ENCODE data around the gene CREB3.

CREB3 gene

GRCh38 chr9:35717132-35717870, 15.2 kb upstream of the CREB3 start:
- Histone ChIP-seq H3K27me3 (ENCODE audit: insufficient read depth, low read depth) (no peaks in the 10 kb centered on the region), H3K79me2 (ENCODE audit: insufficient read depth, low read depth) (no peaks in the 10 kb centered on the region), H4K20me1 (ENCODE audit: insufficient read depth) (no peaks in the 10 kb centered on the region), H3K36me3 (ENCODE audit: insufficient read depth) (peaks cover 3% of the 10 kb centered on the region; the same call in 1 of the 2 replicates), H3K4me1 (ENCODE audit: low read depth, poor library complexity, severe bottlenecking) (peaks cover 4% of the 10 kb centered on the region), H3K27ac (no peak overlapping the region), H2AFZ (ENCODE audit: low read depth) (no peak overlapping the region), H3K4me2 (no peak overlapping the region), H3K4me3 (IDR thresholded peaks at IDR 0.05; ENCODE audit: insufficient read depth, low read depth, low read length) (no peak overlapping the region), H3K9ac (no peak overlapping the region)
- no peak for TF ChIP-seq CTCF (conservative IDR thresholded peaks at IDR 0.05; ENCODE audit: low read depth, low read length)

GRCh38 chr9:35718721-35719511, 13.6 kb upstream of the CREB3 start:
- H3K27me3 ChIP-seq (ENCODE audit: insufficient read depth, low read depth) = no peaks in the 10 kb centered on the region
- no peak overlapping the region for H3K4me2 ChIP-seq
- no peak overlapping the region for H3K4me3 ChIP-seq (IDR thresholded peaks at IDR 0.05; ENCODE audit: insufficient read depth, low read depth, low read length)
- no peak for TF ChIP-seq CTCF (conservative IDR thresholded peaks at IDR 0.05; ENCODE audit: low read depth, low read length)
- no peaks in the 10 kb centered on the region for H4K20me1 ChIP-seq (ENCODE audit: insufficient read depth)
- H3K79me2 ChIP-seq (ENCODE audit: insufficient read depth, low read depth) = no peaks in the 10 kb centered on the region
- H3K36me3 ChIP-seq (ENCODE audit: insufficient read depth) = peaks cover 3% of the 10 kb centered on the region; the same call in 1 of the 2 replicates
- H3K4me1 ChIP-seq (ENCODE audit: low read depth, poor library complexity, severe bottlenecking) = no peaks in the 10 kb centered on the region
- H3K9ac ChIP-seq = no peak overlapping the region
- H2AFZ ChIP-seq (ENCODE audit: low read depth) = no peak overlapping the region
- no peak overlapping the region for H3K27ac ChIP-seq

- Histone ChIP-seq H2AFZ (ENCODE audit: low read depth) (no peak overlapping the region), H3K27ac (no peak overlapping the region), H3K4me3 (IDR thresholded peaks at IDR 0.05; ENCODE audit: insufficient read depth, low read depth, low read length) (no peak overlapping the region), H3K4me1 (ENCODE audit: low read depth, poor library complexity, severe bottlenecking) (no peaks in the 10 kb centered on the region), H4K20me1 (ENCODE audit: insufficient read depth) (no peaks in the 10 kb centered on the region), H3K9ac (no peak overlapping the region), H3K27me3 (ENCODE audit: insufficient read depth, low read depth) (no peaks in the 10 kb centered on the region), H3K36me3 (ENCODE audit: insufficient read depth) (peaks cover 3% of the 10 kb centered on the region; the same call in 1 of the 2 replicates), H3K4me2 (no peak overlapping the region), H3K79me2 (ENCODE audit: insufficient read depth, low read depth) (no peaks in the 10 kb centered on the region)
- no peak for TF ChIP-seq CTCF (conservative IDR thresholded peaks at IDR 0.05; ENCODE audit: low read depth, low read length)
These were observed 12.9 kb upstream of the CREB3 start for GRCh38 chr9:35719546-35719945.

- Histone ChIP-seq H2AFZ (ENCODE audit: low read depth) (no peak overlapping the region), H3K36me3 (ENCODE audit: insufficient read depth) (no peaks in the 10 kb centered on the region), H3K4me3 (IDR thresholded peaks at IDR 0.05; ENCODE audit: insufficient read depth, low read depth, low read length) (no peak overlapping the region), H3K27me3 (ENCODE audit: insufficient read depth, low read depth) (no peaks in the 10 kb centered on the region), H3K9ac (no peak overlapping the region), H3K4me2 (no peak overlapping the region), H3K4me1 (ENCODE audit: low read depth, poor library complexity, severe bottlenecking) (no peaks in the 10 kb centered on the region), H3K79me2 (ENCODE audit: insufficient read depth, low read depth) (peaks cover 16% of the 10 kb centered on the region; the same call in 1 of the 2 replicates), H3K27ac (no peak overlapping the region), H4K20me1 (ENCODE audit: insufficient read depth) (no peaks in the 10 kb centered on the region; the same call in none of the 2 replicates)
- TF ChIP-seq CTCF (conservative IDR thresholded peaks at IDR 0.05; ENCODE audit: low read depth, low read length) = no peak
These were observed 9.0 kb upstream of the CREB3 start for GRCh38 chr9:35723426-35723825.
